Panc1 (cell line): ENCODE data around the gene MAL. TPM values are rescaled to one million over a fixed set of nuclear protein-coding genes. Genes with fewer than 3 reads are reported as not detected.

Source experiments
- ATAC-seq: fragments of 200-7000 bp; cut with Tn5 transposase; 2 replicates; pipeline ENCODE4 v1.9.1; 2020; ENCODE audit warnings: mild to moderate bottlenecking, moderate library complexity
- BruUV-seq: library from RNA; stranded (reverse); fragments of 400-500 nt; replicated peaks from 2 replicates; lab custom pipeline; 2021; lab: Mats Ljungman, UMichigan
- CTCF ChIA-PET: fragments of 300-600 bp; sonication (Branson Sonifier 250); formaldehyde crosslinking; loops from one replicate; lab custom pipeline; 2022; ENCODE audit warnings: antibody characterized with exemption; lab: Charles Lee
- POLR2A ChIA-PET: fragments of 300-600 bp; sonication (Branson Sonifier 250); formaldehyde crosslinking; loops from one replicate; lab custom pipeline; 2022; ENCODE audit warnings: antibody characterized with exemption; lab: Charles Lee
- DNase-seq: peaks from one replicate; pipeline ENCODE4 v3.0.0-alpha.2; 2010; ENCODE audit warnings: low read depth, low spot score
- H3K27ac ChIP-seq: 2 replicates; pipeline ENCODE4 v1.5.1; 2011; ENCODE audit warnings: mild to moderate bottlenecking, low read length, inconsistent platforms
- H3K27me3 ChIP-seq: fragments of 200-500 bp; sonication (Bioruptor generic); 2 replicates; pipeline ENCODE4 v1.6.0; 2014; ENCODE audit warnings: low read length, inconsistent platforms; ENCODE audit not compliant: control insufficient read depth, insufficient read depth
- H3K36me3 ChIP-seq: fragments of 200-500 bp; sonication (Bioruptor generic); 2 replicates; pipeline ENCODE4 v1.5.1; 2014; ENCODE audit warnings: inconsistent platforms, mild to moderate bottlenecking, low read length, moderate library complexity; ENCODE audit not compliant: control insufficient read depth, insufficient read depth
- H3K4me1 ChIP-seq: 2 replicates; pipeline ENCODE4 v1.5.1; 2011; ENCODE audit warnings: inconsistent platforms, mild to moderate bottlenecking, low read length, moderate library complexity; ENCODE audit not compliant: control insufficient read depth, insufficient read depth
- H3K4me3 ChIP-seq, 2 experiments: 2 replicates each; pipeline ENCODE4 v1.5.1; 2011 to 2012; ENCODE audit warnings: low read depth in 2 of 2, low read length in 2 of 2, mild to moderate bottlenecking in 2 of 2, inconsistent platforms in 1 of 2, moderate library complexity in 1 of 2
- H3K9me3 ChIP-seq: fragments of 200-500 bp; sonication (Bioruptor generic); 2 replicates; pipeline ENCODE4 v1.5.1; 2014; ENCODE audit warnings: low read depth, mild to moderate bottlenecking, inconsistent platforms, low read length, moderate library complexity; ENCODE audit not compliant: control insufficient read depth, insufficient read depth
- POLR2AphosphoS5 ChIP-seq: IDR thresholded peaks from 2 replicates; pipeline ENCODE4 v1.6.1; 2012; ENCODE audit warnings: mild to moderate bottlenecking, low read depth, low read length, moderate library complexity
- SIN3A ChIP-seq: IDR thresholded peaks from 2 replicates; pipeline ENCODE4 v1.6.1; 2012; ENCODE audit warnings: low read depth, mild to moderate bottlenecking, low read length, moderate library complexity, borderline replicate concordance; ENCODE audit not compliant: insufficient read depth
- TCF7L2 ChIP-seq: IDR thresholded peaks from 2 replicates; pipeline ENCODE4 v1.6.1; 2011; ENCODE audit warnings: mild to moderate bottlenecking, low read depth, low read length, inconsistent platforms
- in situ Hi-C: cut with HindIII; loops from 2 replicates; pipeline ENCODE4 v1.10.0; 2016; ENCODE audit warnings: low sequenced_read_pairs, low pct_unique_long_range_greater_than_20kb
- intact Hi-C: fragments of 100-400 bp; cut with micrococcal nuclease; formaldehyde crosslinking; loops from one replicate; pipeline ENCODE4 v1.10.0; 2022; ENCODE audit not compliant: unreplicated experiment
- total RNA-seq: library from RNA; stranded (reverse); gene quantifications from one replicate; pipeline ENCODE4 v1.2.1, GENCODE V29; 2021; ENCODE audit not compliant: unreplicated experiment
- TF ChIP-seq, protein P1 (sequence below), 2 experiments: IDR thresholded peaks; 2 replicates each; pipeline ENCODE4 v1.6.1; 2011 to 2012; ENCODE audit warnings: low read depth in 2 of 2, control low read depth in 1 of 2, low read length in 1 of 2, mild to moderate bottlenecking in 1 of 2, moderate library complexity in 1 of 2; ENCODE audit not compliant: insufficient read depth in 1 of 2
- TF ChIP-seq, protein P2 (sequence below): fragments of 450-650 bp; IDR thresholded peaks from 2 replicates; pipeline ENCODE4 v1.5.1; 2017; ENCODE audit warnings: mild to moderate bottlenecking

Gene MAL
- total RNA-seq, 1 experiment from 2014 or later, result 1.3 TPM

GRCh38 chr2:95027369-95027720 lies 1.8 kb downstream of the MAL start:
- ChIA-PET POLR2A (no interaction called here), CTCF (interaction anchor here (0.8 kb wide), 1 partner anchor 52 kb away, joined by 5 read pairs; no protein-coding TSS in a partner anchor)
- H3K4me1 ChIP-seq, result peaks cover 3% of the 10 kb centered on the region; the same call in 1 of the 2 replicates
- H3K27me3 ChIP-seq, result peaks cover 13% of the 10 kb centered on the region
- H3K36me3 ChIP-seq, result no peaks in the 10 kb centered on the region
- intact Hi-C loops, result no loop called here
- no peak for TF ChIP-seq POLR2AphosphoS5
- TF ChIP-seq, protein P1, sequence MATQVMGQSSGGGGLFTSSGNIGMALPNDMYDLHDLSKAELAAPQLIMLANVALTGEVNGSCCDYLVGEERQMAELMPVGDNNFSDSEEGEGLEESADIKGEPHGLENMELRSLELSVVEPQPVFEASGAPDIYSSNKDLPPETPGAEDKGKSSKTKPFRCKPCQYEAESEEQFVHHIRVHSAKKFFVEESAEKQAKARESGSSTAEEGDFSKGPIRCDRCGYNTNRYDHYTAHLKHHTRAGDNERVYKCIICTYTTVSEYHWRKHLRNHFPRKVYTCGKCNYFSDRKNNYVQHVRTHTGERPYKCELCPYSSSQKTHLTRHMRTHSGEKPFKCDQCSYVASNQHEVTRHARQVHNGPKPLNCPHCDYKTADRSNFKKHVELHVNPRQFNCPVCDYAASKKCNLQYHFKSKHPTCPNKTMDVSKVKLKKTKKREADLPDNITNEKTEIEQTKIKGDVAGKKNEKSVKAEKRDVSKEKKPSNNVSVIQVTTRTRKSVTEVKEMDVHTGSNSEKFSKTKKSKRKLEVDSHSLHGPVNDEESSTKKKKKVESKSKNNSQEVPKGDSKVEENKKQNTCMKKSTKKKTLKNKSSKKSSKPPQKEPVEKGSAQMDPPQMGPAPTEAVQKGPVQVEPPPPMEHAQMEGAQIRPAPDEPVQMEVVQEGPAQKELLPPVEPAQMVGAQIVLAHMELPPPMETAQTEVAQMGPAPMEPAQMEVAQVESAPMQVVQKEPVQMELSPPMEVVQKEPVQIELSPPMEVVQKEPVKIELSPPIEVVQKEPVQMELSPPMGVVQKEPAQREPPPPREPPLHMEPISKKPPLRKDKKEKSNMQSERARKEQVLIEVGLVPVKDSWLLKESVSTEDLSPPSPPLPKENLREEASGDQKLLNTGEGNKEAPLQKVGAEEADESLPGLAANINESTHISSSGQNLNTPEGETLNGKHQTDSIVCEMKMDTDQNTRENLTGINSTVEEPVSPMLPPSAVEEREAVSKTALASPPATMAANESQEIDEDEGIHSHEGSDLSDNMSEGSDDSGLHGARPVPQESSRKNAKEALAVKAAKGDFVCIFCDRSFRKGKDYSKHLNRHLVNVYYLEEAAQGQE (IDR thresholded peaks at IDR 0.05; ENCODE audit: insufficient read depth in 1 of 2, low read depth in 2 of 2, low read length in 1 of 2), result no peak
- TF ChIP-seq, protein P2, sequence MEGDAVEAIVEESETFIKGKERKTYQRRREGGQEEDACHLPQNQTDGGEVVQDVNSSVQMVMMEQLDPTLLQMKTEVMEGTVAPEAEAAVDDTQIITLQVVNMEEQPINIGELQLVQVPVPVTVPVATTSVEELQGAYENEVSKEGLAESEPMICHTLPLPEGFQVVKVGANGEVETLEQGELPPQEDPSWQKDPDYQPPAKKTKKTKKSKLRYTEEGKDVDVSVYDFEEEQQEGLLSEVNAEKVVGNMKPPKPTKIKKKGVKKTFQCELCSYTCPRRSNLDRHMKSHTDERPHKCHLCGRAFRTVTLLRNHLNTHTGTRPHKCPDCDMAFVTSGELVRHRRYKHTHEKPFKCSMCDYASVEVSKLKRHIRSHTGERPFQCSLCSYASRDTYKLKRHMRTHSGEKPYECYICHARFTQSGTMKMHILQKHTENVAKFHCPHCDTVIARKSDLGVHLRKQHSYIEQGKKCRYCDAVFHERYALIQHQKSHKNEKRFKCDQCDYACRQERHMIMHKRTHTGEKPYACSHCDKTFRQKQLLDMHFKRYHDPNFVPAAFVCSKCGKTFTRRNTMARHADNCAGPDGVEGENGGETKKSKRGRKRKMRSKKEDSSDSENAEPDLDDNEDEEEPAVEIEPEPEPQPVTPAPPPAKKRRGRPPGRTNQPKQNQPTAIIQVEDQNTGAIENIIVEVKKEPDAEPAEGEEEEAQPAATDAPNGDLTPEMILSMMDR, result no peak
- TF ChIP-seq SIN3A, result no peak
- TF ChIP-seq TCF7L2, result no peak
- ATAC-seq (no peak), DNase-seq (no peak)
- in situ Hi-C loops, result no loop called here
- no TSS peak for BruUV-seq
- H3K27ac ChIP-seq, result no peak overlapping the region
- H3K9me3 ChIP-seq, result no peaks in the 10 kb centered on the region
- H3K4me3 ChIP-seq, result no peak overlapping the region

DNA sequence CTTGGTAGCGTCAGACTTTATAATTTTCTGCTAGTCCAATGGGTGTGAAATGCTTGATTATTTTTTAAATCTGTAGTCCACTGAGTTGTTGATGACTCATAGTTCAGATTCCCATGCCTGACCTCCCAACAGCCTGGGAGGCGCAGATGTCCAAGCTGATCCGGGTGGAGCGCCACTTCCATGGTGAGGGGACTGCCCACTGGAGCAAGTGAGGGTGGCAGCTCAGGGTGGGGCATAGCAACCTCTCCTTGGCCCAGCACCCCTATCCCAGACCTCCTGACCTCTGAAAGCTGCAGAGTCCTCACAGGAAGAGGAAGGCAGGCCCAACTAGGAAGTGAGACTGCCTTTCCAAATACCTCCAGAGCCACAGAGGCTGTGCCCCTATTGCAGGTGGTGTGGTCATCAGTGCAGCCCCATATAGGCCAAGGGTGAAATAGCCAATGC lies 4.4 kb downstream of the MAL start:
- ATAC-seq (no peak), DNase-seq (no peak)
- BruUV-seq, result no TSS peak
- H3K4me3 ChIP-seq, result no peak overlapping the region
- no peaks in the 10 kb centered on the region for H3K9me3 ChIP-seq
- POLR2A ChIA-PET, result no interaction called here
- intact Hi-C loops (no loop called here), in situ Hi-C loops (no loop called here)
- peaks cover 13% of the 10 kb centered on the region for H3K27me3 ChIP-seq
- peaks cover 3% of the 10 kb centered on the region; the same call in 1 of the 2 replicates for H3K4me1 ChIP-seq
- TF ChIP-seq TCF7L2 (no peak), POLR2AphosphoS5 (no peak), SIN3A (no peak)
- TF ChIP-seq, protein P2, result no peak
- TF ChIP-seq, protein P1 (IDR thresholded peaks at IDR 0.05; ENCODE audit: insufficient read depth in 1 of 2, low read depth in 2 of 2, low read length in 1 of 2), result no peak
- CTCF ChIA-PET, result interaction anchor here (0.7 kb wide), 1 partner anchor 134 kb away, joined by 3 read pairs; no protein-coding TSS in a partner anchor
- no peaks in the 10 kb centered on the region for H3K36me3 ChIP-seq
- no peak overlapping the region for H3K27ac ChIP-seq
